GM21367 (cell line): ENCODE data around the gene AGAP1.

Source experiments
- ATAC-seq: cut with Tn5 transposase; IDR thresholded peaks from one replicate; pipeline ENCODE4 v1.9.1; 2021; ENCODE audit not compliant: unreplicated experiment

AGAP1 gene

GRCh38 chr2:235784788-235785187 lies 290.9 kb downstream of the AGAP1 start:
- no peak for ATAC-seq

- no peak for ATAC-seq
Measured at GRCh38 chr2:235789552-235789951, 295.7 kb downstream of the AGAP1 start.

- ATAC-seq = no peak
Measured at GRCh38 chr2:235793163-235793752, 299.4 kb downstream of the AGAP1 start.

DNA sequence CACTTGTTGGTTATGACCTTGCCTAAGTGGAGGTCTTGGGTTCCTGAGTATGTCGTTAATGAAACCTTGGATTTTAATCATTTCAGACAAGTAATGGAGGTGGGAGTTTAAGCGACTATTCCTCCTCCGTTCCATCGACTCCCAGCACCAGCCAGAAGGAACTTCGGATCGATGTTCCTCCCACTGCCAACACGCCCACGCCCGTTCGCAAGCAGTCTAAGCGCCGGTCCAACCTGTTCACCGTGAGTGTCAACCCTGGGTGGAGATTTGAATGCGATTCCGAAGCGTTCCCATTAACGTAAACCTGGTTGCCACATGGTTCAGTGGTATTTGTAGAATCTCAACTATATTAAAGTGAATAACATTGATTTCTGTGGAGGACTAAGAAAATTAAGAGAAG lies 305.4 kb downstream of the AGAP1 start:
- no peak for ATAC-seq

GRCh38 chr2:235802542-235802941 lies 308.7 kb downstream of the AGAP1 start:
- no peak for ATAC-seq

DNA sequence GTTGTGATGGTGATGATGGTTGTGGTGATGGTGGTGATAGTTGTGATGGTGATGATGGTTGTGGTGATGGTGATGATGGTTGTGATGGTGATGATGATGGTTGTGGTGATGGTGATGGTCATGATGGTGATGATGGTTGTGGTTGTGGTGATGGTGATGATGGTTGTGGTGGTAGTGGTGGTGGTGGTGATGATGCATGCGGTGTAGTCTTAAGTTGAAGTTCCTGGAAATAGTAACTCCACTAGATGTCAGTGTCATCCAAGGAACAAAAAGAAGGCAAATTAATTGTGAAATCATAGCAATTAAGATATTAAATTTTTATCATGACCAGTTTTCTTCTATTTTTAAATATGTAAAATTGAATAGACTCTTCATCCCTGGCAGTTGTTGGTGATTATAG lies 309.2 kb downstream of the AGAP1 start:
- no peak for ATAC-seq

GRCh38 chr2:235804676-235805075 lies 310.8 kb downstream of the AGAP1 start:
- ATAC-seq = no peak

DNA sequence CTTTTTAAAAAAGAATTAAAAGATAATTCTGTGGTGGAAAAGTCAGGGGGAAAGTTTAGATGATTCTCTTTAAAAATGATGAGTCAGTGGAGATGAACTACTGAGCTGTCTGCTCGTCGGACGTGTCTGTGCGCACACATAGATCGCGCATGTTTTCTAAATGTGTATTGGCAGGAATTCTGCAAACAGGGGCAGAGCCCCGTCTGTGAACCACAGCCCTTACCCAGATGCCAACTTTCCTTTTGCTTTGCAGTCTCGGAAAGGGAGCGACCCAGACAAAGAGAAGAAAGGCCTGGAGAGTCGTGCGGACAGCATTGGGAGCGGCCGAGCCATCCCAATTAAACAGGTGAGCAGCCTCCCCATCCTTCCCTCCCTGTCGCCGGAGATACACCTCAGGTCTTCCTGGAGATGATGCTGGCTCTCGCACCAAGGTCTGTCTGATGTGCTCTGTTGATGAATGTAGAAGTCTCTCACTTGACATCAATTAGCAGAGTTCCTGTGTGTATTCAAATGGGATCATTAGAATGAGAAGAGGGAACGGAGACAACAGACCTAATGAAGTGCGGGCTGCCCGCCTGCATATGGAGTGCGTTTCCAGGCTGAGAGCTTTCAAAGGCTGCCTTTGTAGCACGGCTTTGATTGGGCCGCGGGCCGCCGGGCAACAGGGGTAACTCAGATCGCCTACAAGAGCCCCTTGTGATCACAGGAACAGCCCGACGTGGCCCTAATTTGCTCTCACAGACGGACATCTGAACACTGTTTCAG lies 313.3 kb downstream of the AGAP1 start:
- no peak for ATAC-seq

- no peak for ATAC-seq
Measured at GRCh38 chr2:235808366-235808765, 314.5 kb downstream of the AGAP1 start.

DNA sequence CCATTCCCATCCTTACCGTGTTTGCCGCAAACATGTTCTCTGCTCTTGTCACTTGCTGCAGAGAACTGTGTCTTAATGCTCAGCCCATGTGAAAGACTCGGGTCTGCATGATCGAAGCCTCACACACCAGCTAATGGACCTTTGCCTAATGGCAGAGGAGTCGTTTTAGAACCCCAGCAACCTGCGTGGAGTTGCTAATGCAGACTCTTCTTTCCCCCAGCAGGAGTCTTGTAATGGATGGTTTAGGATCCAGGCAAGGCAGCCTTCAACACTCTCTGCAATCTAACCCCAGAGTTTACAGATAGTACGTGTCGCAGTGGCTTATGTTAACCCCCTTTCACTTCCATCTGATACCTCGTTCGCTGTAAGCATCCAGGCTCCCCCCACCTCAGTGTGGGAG lies 316.4 kb downstream of the AGAP1 start:
- no peak for ATAC-seq

DNA sequence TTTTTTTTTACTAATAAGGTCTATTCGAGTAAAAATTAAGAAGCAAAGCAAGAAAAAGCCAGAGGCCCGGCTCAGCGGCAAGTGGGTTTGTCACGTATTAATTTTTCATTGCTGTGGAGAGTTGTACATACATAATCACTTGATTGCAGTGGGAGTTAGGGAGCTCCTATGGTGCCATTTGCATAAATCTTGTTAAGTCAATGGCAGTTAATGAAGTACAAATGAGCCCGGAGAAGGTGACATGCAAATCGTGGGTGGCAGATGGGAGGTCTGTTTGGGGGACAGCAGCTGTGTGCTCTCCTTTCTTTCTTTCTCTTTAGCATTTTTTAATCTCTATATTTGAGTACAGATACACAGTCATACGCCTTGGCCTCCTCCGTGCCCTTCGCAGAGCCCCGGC lies 317.0 kb downstream of the AGAP1 start:
- ATAC-seq = no peak

DNA sequence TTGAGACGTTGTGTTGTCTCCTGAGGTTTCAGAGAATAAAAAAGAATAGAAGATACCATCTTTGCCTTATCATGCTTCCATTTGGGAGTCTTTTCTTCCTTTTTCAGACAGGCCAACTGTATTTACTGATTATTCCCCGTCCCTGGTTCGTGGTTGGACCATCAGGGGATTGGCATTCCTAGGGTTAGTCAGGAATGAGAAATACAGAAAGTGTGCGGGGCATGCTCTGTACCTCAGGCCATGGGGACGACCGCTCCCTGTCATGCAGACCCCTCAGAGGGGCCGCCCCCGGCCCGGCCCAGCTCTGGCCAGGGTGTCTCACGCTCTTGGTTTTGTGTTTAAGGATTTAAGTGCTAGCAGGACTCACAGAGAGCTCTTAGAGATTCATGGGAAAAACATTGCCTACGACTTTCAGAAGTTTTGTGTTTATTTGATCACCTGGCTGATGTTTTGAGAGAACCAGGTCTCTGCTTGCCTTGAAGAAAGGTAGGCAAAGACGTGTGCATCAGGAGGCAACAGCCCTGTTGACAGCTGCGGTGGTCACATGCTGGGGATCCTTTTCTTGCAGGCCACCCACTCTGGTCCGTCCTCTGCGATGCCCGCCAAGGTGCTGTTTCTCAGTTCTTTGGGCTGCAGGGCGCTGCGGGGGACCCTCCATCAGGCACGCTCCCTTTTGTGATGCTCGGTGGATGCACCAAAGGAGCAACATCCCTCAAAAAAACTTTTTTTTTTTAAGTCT lies 317.8 kb downstream of the AGAP1 start:
- no peak for ATAC-seq

GRCh38 chr2:235812185-235812665 lies 318.4 kb downstream of the AGAP1 start:
- ATAC-seq = no peak

- ATAC-seq = no peak
Measured at GRCh38 chr2:235813398-235813797, 319.6 kb downstream of the AGAP1 start.

DNA sequence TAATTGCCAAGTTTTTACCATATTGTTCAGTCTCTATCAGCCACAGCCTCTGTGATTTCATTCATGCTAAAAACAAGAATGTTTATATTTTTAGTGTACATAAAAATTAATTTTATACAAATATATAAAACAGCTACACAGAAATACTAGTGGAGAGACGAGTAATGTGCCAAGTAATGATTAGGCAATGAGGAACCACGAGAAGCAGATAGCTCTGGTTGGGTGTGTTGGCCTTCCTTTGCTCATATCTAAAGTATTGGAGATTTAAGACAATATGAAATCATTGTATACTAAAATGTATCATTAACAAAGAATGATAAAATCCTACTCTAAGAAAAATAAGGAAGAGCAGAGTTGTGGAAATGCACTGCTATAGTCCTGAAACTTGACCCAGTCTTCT lies 326.7 kb downstream of the AGAP1 start:
- no peak for ATAC-seq

DNA sequence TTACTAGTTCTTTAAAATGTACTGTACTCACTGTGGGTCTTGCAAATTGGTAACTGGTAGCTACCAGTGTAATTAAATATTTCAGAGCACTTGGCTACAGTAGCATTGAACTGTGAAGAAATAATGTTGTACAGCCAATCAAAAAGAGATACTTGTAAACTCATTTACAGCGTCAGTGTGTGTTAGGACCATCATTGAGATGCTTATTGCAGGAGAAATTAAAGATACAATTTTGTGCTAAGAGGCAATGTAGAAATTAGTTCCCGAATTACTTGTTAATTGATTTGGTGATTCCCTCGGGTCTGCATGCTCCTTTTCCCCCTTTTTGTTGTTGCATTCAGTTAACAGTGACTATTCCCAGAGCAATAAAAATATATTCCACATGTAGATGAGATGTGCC lies 330.5 kb downstream of the AGAP1 start:
- no peak for ATAC-seq

- ATAC-seq = no peak
Measured at GRCh38 chr2:235825946-235826345, 332.1 kb downstream of the AGAP1 start.

DNA sequence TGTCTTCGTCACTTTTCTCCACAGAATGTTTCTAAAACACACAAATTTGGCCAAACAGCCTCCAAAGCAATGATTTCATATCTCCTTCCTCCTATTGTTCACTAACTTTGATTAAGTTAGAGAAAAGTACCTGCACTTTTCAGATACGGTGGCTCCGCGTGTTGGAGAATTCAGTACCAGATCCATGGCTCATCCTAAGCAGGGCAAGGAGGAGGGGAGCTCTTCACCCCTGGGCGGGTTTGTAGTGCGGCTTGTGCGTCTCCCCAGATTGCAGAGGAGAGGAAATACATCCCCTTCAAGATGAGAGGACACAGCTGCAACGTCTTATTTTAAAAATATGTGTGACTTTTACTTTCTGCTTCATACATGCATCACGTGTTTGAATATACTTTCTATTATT lies 333.0 kb downstream of the AGAP1 start:
- ATAC-seq = no peak

DNA sequence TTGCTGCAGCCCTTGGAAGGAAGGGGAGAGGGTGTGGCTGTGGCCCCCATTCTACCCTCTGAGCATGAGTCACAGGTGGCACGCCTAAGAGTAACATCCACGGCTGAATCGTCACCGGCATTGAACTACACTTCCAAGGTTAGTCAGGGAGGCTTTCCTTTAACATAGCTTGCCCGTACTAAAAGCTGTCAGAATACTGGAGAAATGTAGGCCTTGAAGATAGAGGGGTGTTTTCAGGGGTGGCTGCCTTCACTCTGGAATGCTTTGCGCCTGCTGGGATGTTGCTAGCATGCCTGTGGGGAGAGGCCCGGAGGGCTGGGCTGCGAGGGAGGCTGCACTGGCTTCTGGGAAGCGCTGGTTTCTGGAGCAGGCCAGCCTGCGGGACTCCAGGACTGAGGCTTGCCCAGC lies 333.7 kb downstream of the AGAP1 start:
- no peak for ATAC-seq

GRCh38 chr2:235829726-235830125 lies 335.9 kb downstream of the AGAP1 start:
- no peak for ATAC-seq

DNA sequence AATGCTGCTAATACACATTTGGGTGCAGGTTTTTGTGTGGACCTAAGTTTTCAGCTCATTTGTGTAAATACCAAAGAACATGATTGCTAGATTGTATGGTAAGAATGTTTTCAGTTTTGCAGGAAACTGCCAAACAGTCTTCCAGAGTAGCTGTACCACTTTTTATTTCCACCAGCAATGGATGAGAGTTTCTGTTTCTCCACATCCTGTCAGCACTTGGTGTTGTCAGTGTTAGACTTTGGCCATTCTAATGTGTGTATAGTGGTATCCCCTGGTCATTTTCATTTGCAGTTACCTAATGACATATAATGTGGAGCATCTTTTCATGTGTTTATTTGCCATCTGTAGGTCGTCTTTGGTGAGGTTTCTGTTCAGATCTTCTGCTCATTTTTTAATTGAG lies 337.9 kb downstream of the AGAP1 start:
- no peak for ATAC-seq

- no peak for ATAC-seq
Measured at GRCh38 chr2:235832941-235833340, 339.1 kb downstream of the AGAP1 start.
